Neural progenitor cell (in vitro differentiated cells): ENCODE data around the gene SRGAP2B.
"Not testable (repeated sequence)": the region's sequence is repeated elsewhere in the genome, so short reads cannot be mapped to it uniquely, and the experiment has no call there.

Experiments used
- EZH2phosphoT487 ChIP-seq: fragments of 200-600 bp; sonication (generic); IDR thresholded peaks from 2 replicates; pipeline ENCODE4 v1.6.1; 2017; ENCODE audit warnings: antibody characterized with exemption
- TF ChIP-seq, protein P1 (sequence below): fragments of 200-600 bp; sonication (generic); IDR thresholded peaks from 2 replicates; pipeline ENCODE4 v1.5.1; 2017; ENCODE audit warnings: antibody characterized with exemption, mild to moderate bottlenecking

DNA sequence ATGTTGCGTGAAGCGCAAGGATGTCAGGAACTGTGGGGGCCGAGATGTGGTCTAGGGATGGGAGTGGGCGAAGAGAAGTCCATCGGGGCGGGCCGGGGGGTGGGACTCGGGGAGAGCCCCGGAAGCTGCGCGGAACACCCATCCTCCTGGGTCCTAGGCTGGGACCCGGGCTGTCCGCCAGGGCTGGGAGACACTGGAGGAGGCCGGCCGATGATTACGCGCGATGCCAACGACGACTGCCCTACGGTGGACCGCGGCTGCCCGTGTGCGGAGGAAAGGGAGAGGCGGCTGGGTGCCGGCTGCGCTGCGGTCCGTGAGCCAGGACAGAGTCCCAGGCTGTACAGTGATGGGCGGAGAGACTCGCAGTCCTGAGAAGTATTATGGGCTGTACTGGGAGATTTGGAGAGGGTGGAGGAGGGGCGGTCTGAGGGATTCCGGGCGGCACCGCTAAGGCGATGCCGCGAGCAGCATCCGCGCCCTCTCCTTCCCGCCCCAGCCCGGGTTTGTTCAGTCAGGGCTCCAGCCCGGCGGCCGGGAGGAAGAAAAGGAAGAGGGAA is 395 bp downstream of the SRGAP2B start:
- TF ChIP-seq EZH2phosphoT487: not testable (repeated sequence)
- TF ChIP-seq, protein P1, sequence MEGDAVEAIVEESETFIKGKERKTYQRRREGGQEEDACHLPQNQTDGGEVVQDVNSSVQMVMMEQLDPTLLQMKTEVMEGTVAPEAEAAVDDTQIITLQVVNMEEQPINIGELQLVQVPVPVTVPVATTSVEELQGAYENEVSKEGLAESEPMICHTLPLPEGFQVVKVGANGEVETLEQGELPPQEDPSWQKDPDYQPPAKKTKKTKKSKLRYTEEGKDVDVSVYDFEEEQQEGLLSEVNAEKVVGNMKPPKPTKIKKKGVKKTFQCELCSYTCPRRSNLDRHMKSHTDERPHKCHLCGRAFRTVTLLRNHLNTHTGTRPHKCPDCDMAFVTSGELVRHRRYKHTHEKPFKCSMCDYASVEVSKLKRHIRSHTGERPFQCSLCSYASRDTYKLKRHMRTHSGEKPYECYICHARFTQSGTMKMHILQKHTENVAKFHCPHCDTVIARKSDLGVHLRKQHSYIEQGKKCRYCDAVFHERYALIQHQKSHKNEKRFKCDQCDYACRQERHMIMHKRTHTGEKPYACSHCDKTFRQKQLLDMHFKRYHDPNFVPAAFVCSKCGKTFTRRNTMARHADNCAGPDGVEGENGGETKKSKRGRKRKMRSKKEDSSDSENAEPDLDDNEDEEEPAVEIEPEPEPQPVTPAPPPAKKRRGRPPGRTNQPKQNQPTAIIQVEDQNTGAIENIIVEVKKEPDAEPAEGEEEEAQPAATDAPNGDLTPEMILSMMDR: not testable (repeated sequence)
